Measurements from ENCODE around the gene CAPRIN2.

The CAPRIN2 gene

GRCh38 chr12:30700216-30700900 is 54.4 kb downstream of the CAPRIN2 start:
- Histone ChIP-seq H3K27me3 (replicated peaks; ENCODE audit: insufficient read depth, low read length) (no peaks in the 10 kb centered on the region), H3K9me3 (replicated peaks; ENCODE audit: insufficient read depth, low read length) (no peaks in the 10 kb centered on the region), H2AFZ (ENCODE audit: low read length) (no peak overlapping the region), H3K27ac (ENCODE audit: low read length) (no peak overlapping the region), H3K4me2 (ENCODE audit: low read depth, low read length) (no peak overlapping the region), H3K4me3 (ENCODE audit: low read length) (no peak overlapping the region), H3K9me2 (replicated peaks; ENCODE audit: insufficient read depth, low read length) (no peaks in the 10 kb centered on the region), H3K4me1 (ENCODE audit: low read length) (0 out of 2 replicates have a peak, but pooled peaks cover 4% of the 10 kb centered on the region), H3K36me3 (replicated peaks; ENCODE audit: insufficient read depth, low read length) (no peaks in the 10 kb centered on the region), H3K79me2 (ENCODE audit: low read length) (peaks cover 5% of the 10 kb centered on the region), H3K9ac (ENCODE audit: low read length) (no peak overlapping the region), H4K20me1 (ENCODE audit: insufficient read depth, low read length) (no peaks in the 10 kb centered on the region), H3F3A (ENCODE audit: insufficient read depth, low read length) (no peaks in the 10 kb centered on the region)
- no peak for TF ChIP-seq EZH2phosphoT487 (IDR thresholded peaks at IDR 0.05; ENCODE audit: low read length)
- no peak for DNase-seq

GRCh38 chr12:30698346-30698745 is 56.4 kb downstream of the CAPRIN2 start:
- no peak overlapping the region for H3K27ac ChIP-seq (ENCODE audit: low read length)
- peaks cover 25% of the 10 kb centered on the region for H3K79me2 ChIP-seq (ENCODE audit: low read length)
- no peak overlapping the region for H2AFZ ChIP-seq (ENCODE audit: low read length)
- H3K9me3 ChIP-seq (replicated peaks; ENCODE audit: insufficient read depth, low read length) = no peaks in the 10 kb centered on the region
- peaks cover 15% of the 10 kb centered on the region; the same call in 1 of the 2 replicates for H3K4me1 ChIP-seq (ENCODE audit: low read length)
- H3K9ac ChIP-seq (ENCODE audit: low read length) = no peak overlapping the region
- H3K9me2 ChIP-seq (replicated peaks; ENCODE audit: insufficient read depth, low read length) = no peaks in the 10 kb centered on the region
- H3K4me3 ChIP-seq (ENCODE audit: low read length) = no peak overlapping the region
- TF ChIP-seq EZH2 (optimal IDR thresholded peaks at IDR 0.05; ENCODE audit: low read depth, low read length) = no peak
- no peaks in the 10 kb centered on the region for H3K27me3 ChIP-seq (replicated peaks; ENCODE audit: insufficient read depth, low read length)
- H3K4me2 ChIP-seq (ENCODE audit: low read depth, low read length) = no peak overlapping the region
- no peaks in the 10 kb centered on the region for H4K20me1 ChIP-seq (ENCODE audit: insufficient read depth, low read length)
- H3F3A ChIP-seq (ENCODE audit: insufficient read depth, low read length) = no peaks in the 10 kb centered on the region
- DNase-seq = no peak
- H3K36me3 ChIP-seq (replicated peaks; ENCODE audit: insufficient read depth, low read length) = no peaks in the 10 kb centered on the region

GRCh38 chr12:30696943-30697342 is 57.8 kb downstream of the CAPRIN2 start:
- Histone ChIP-seq H3F3A (ENCODE audit: insufficient read depth, low read length) (no peaks in the 10 kb centered on the region), H3K9me2 (replicated peaks; ENCODE audit: insufficient read depth, low read length) (no peaks in the 10 kb centered on the region), H3K4me2 (ENCODE audit: low read depth, low read length) (no peak overlapping the region), H3K79me2 (ENCODE audit: low read length) (peaks cover 39% of the 10 kb centered on the region), H3K27ac (ENCODE audit: low read length) (no peak overlapping the region), H3K4me3 (ENCODE audit: low read length) (no peak overlapping the region), H4K20me1 (ENCODE audit: insufficient read depth, low read length) (no peaks in the 10 kb centered on the region), H3K9ac (ENCODE audit: low read length) (no peak overlapping the region), H3K27me3 (replicated peaks; ENCODE audit: insufficient read depth, low read length) (no peaks in the 10 kb centered on the region), H3K4me1 (ENCODE audit: low read length) (peaks cover 15% of the 10 kb centered on the region; the same call in 1 of the 2 replicates), H2AFZ (ENCODE audit: low read length) (no peak overlapping the region), H3K36me3 (replicated peaks; ENCODE audit: insufficient read depth, low read length) (no peaks in the 10 kb centered on the region), H3K9me3 (replicated peaks; ENCODE audit: insufficient read depth, low read length) (no peaks in the 10 kb centered on the region)
- no peak for TF ChIP-seq EZH2 (optimal IDR thresholded peaks at IDR 0.05; ENCODE audit: low read depth, low read length)
- no peak for TF ChIP-seq EZH2phosphoT487 (IDR thresholded peaks at IDR 0.05; ENCODE audit: low read length)
- TF ChIP-seq, protein P1, sequence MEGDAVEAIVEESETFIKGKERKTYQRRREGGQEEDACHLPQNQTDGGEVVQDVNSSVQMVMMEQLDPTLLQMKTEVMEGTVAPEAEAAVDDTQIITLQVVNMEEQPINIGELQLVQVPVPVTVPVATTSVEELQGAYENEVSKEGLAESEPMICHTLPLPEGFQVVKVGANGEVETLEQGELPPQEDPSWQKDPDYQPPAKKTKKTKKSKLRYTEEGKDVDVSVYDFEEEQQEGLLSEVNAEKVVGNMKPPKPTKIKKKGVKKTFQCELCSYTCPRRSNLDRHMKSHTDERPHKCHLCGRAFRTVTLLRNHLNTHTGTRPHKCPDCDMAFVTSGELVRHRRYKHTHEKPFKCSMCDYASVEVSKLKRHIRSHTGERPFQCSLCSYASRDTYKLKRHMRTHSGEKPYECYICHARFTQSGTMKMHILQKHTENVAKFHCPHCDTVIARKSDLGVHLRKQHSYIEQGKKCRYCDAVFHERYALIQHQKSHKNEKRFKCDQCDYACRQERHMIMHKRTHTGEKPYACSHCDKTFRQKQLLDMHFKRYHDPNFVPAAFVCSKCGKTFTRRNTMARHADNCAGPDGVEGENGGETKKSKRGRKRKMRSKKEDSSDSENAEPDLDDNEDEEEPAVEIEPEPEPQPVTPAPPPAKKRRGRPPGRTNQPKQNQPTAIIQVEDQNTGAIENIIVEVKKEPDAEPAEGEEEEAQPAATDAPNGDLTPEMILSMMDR (IDR thresholded peaks at IDR 0.05; ENCODE audit: low read length) = no peak
- DNase-seq = no peak

DNA sequence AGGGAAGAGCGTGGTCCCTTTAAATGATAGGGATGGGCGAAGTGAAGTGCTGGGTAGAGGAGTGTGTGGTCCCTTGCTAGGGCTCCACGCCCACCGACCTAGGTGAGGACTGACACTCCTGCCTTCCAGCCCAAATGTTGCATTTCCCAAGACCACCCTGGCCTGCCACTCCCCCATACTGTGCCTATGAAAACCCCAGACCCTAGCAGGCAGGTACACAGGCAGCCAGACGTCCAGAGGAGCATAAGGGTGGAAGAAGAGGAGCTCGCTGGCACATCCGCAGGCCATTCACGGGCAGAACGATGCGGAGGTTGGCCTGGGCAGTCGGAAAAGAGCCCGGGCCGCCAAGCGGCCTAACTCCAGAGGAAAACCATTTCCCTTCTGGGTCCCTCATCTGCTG is 58.3 kb downstream of the CAPRIN2 start:
- Histone ChIP-seq H3K4me3 (ENCODE audit: low read length) (peak overlapping the region; percentile 90), H3K4me1 (ENCODE audit: low read length) (peaks cover 15% of the 10 kb centered on the region; the same call in 1 of the 2 replicates), H3K9ac (ENCODE audit: low read length) (no peak overlapping the region), H3K4me2 (ENCODE audit: low read depth, low read length) (peak overlapping the region; percentile 87), H3K27ac (ENCODE audit: low read length) (no peak overlapping the region), H3K36me3 (replicated peaks; ENCODE audit: insufficient read depth, low read length) (no peaks in the 10 kb centered on the region), H3K9me2 (replicated peaks; ENCODE audit: insufficient read depth, low read length) (no peaks in the 10 kb centered on the region), H3K27me3 (replicated peaks; ENCODE audit: insufficient read depth, low read length) (no peaks in the 10 kb centered on the region), H2AFZ (ENCODE audit: low read length) (peak overlapping the region; percentile 99), H3F3A (ENCODE audit: insufficient read depth, low read length) (no peaks in the 10 kb centered on the region), H3K9me3 (replicated peaks; ENCODE audit: insufficient read depth, low read length) (no peaks in the 10 kb centered on the region), H4K20me1 (ENCODE audit: insufficient read depth, low read length) (no peaks in the 10 kb centered on the region), H3K79me2 (ENCODE audit: low read length) (peaks cover 44% of the 10 kb centered on the region)
- TF ChIP-seq EZH2phosphoT487 (IDR thresholded peaks at IDR 0.05; ENCODE audit: low read length) (no peak), EZH2 (optimal IDR thresholded peaks at IDR 0.05; ENCODE audit: low read depth, low read length) (no peak)
- TF ChIP-seq, protein P1 (IDR thresholded peaks at IDR 0.05; ENCODE audit: low read length) = no peak
- no peak for DNase-seq
